ENCODE results near the gene RASL12.
A peak's percentile ranks its signal among the peaks of the same experiment; 100 is the strongest.
"Not testable (repeated sequence)": the region's sequence is repeated elsewhere in the genome, so short reads cannot be mapped to it uniquely, and the experiment has no call there.

RASL12 gene

GRCh38 chr15:65028921-65029735 lies 38.7 kb downstream of the RASL12 start, which contains the start of gene MTFMT:
TSS of gene MTFMT (minus strand) at chr15:65029639. CDS start at chr15:65029613, 26 bp downstream.
- DNase-seq (ENCODE audit: low spot score), result peak; percentile 99
- in situ Hi-C loops (cut with MboI; ENCODE audit: low sequenced_read_pairs, unreplicated experiment), result loop anchor here (25.0 kb wide), 1 partner anchor 258 kb away; the partner anchor contains the start of genes PARP16 and RNU5A-1
- TF ChIP-seq CTCF (IDR thresholded peaks at IDR 0.05; ENCODE audit: borderline replicate concordance, control extremely low read depth, extremely low read depth, insufficient read depth, missing control alignments), result no peak

- DNase-seq (ENCODE audit: low spot score), result no peak
- no peak for TF ChIP-seq CTCF (IDR thresholded peaks at IDR 0.05; ENCODE audit: borderline replicate concordance, control extremely low read depth, extremely low read depth, insufficient read depth, missing control alignments)
- in situ Hi-C loops (cut with MboI; ENCODE audit: low sequenced_read_pairs, unreplicated experiment), result loop anchor here (25.0 kb wide), 1 partner anchor 259 kb away; the partner anchor contains the start of genes PARP16 and RNU5A-1
These were observed 39.5 kb downstream of the RASL12 start for GRCh38 chr15:65028338-65028737.

- no peak for DNase-seq (ENCODE audit: low spot score)
- in situ Hi-C loops (cut with MboI; ENCODE audit: low sequenced_read_pairs, unreplicated experiment), result loop anchor here (25.0 kb wide), 1 partner anchor 260 kb away; the partner anchor contains the start of genes PARP16 and RNU5A-1
These were observed 40.2 kb downstream of the RASL12 start for GRCh38 chr15:65027593-65027992.

GRCh38 chr15:65026756-65027155 lies 41.0 kb downstream of the RASL12 start:
- no peak for DNase-seq (ENCODE audit: low spot score)
- in situ Hi-C loops (cut with MboI; ENCODE audit: low sequenced_read_pairs, unreplicated experiment), result loop anchor here (25.0 kb wide), 1 partner anchor 261 kb away; the partner anchor contains the start of genes PARP16 and RNU5A-1
- no peak for TF ChIP-seq CTCF (IDR thresholded peaks at IDR 0.05; ENCODE audit: borderline replicate concordance, control extremely low read depth, extremely low read depth, insufficient read depth, missing control alignments)

More at GRCh38 chr15:65027593-65027992, 40.2 kb downstream of the RASL12 start:
- no peak for TF ChIP-seq CTCF (IDR thresholded peaks at IDR 0.05; ENCODE audit: borderline replicate concordance, control extremely low read depth, extremely low read depth, insufficient read depth, missing control alignments)

- in situ Hi-C loops (cut with MboI; ENCODE audit: low sequenced_read_pairs, unreplicated experiment), result no loop called here
- no peak for TF ChIP-seq CTCF (IDR thresholded peaks at IDR 0.05; ENCODE audit: borderline replicate concordance, control extremely low read depth, extremely low read depth, insufficient read depth, missing control alignments)
- no peak for DNase-seq (ENCODE audit: low spot score)
These were observed 46.3 kb downstream of the RASL12 start for GRCh38 chr15:65021488-65021887.

GRCh38 chr15:65020419-65020818 lies 47.4 kb downstream of the RASL12 start:
- TF ChIP-seq CTCF (IDR thresholded peaks at IDR 0.05; ENCODE audit: borderline replicate concordance, control extremely low read depth, extremely low read depth, insufficient read depth, missing control alignments), result no peak
- no peak for DNase-seq (ENCODE audit: low spot score)
- in situ Hi-C loops (cut with MboI; ENCODE audit: low sequenced_read_pairs, unreplicated experiment), result no loop called here

- in situ Hi-C loops (cut with MboI; ENCODE audit: low sequenced_read_pairs, unreplicated experiment); DNase-seq (ENCODE audit: low spot score): not testable (repeated sequence)
These were observed 56.6 kb downstream of the RASL12 start for GRCh38 chr15:65011198-65011597.

Measured in GM13976 (cell line).